ENCODE data around the gene DNAJC4.
"Not testable (repeated sequence)": the region's sequence is repeated elsewhere in the genome, so short reads cannot be mapped to it uniquely, and the experiment has no call there.

The DNAJC4 gene

DNA sequence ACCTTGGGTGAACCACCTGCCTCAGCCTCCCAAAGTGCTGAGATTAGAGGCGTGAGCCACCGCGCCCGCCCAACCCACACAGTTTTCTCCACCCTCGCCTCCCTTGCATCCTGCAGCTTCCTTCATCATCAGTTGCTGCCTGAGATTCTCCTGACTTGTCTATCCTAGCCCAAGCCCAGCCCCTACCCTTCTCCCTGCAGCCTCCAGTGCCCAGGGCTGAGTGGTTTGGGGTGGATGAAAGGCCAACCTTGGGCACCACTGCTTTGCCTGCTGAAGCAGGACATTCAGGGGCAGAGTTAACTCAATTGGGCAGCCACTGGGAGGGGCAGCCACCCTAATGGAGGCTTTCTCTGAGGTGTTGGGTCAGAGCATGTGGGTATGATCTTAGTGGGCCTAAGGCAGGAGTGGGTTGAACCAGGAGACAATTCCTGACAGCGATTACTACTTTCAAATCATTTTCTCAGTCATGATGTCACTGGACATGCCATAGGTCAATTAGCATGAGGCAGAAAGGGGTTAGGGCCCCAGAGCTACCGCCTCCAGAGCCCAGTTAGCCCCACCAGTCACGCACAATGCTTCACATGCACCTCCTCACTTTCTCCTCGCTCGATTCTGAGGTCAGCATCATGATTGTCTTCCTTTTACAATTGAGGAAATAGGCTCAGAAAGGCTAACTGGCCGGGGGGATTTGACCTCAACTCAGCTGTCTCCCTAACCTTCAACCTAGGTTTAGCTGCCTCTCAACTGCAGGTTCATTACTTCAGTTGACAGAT, 9.5 kb downstream of the DNAJC4 start:
- Mint-ChIP-seq H3K4me1 (peaks cover 64% of the 10 kb centered on the region), H3K4me3 (peak overlapping the region; percentile 90), H3K27ac (peak overlapping the region; percentile 93), H3K36me3 (peaks cover 32% of the 10 kb centered on the region), H3K27me3 (no peaks in the 10 kb centered on the region), H3K9me3 (no peaks in the 10 kb centered on the region)
- no peak for DNase-seq
- CTCF ChIA-PET: no interaction called here

DNA sequence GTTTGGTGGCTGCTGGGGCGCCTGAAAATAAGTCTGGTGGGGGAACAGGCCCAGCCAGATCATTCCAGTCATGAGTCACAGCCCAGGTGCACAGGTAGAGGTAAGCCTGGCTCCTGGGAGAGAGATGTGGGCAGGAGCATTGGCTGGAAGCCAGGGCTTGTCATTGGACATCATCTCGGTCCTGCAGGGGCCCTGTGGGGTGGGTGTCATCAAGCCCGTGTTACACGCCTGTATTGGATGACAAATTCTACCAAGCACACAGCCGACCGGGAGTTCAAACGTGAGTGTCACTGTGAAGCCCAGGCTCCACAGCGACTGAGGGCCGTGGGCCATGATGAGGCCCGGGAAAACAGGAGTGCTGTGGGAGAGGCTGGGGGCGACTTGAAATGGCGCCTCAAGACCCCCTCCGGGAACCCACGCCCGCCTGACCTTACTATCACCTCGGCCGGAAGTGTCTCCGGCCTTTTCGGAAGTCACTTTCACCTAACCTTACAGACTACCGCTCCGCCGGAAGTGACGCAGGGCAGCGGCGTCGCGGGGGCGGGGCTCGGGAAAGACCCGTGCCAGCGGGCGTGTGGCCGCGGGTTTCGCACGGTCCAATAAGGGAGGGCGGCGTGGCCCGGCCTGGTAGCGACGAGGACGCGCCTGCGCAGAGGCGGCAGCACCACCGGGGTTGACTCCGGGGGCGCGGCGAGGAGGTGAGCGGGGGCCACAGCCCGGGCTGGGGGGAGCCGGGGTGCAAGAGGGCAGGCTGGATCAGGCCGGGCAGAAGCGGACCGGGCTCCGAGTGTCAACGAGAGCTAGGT, 10.3 kb downstream of the DNAJC4 start, which contains the start of gene FKBP2:
TSS of gene FKBP2 (plus strand) at position 661 of the 806 bp plus-strand sequence. CDS start 1,293 bp downstream, outside the sequence.
- CTCF ChIA-PET: interaction anchor here (0.8 to 1.2 kb wide), 5 partner anchors 9 to 64 kb away, joined by 3 to 7 read pairs (median 4); partner anchors contain the start of genes ESRRA, NUDT22, PLCB3 and TRPT1
- DNase-seq: peak; percentile 97
- Mint-ChIP-seq H3K36me3 (peaks cover 32% of the 10 kb centered on the region), H3K27ac (peak within 1 kb of the TSS; percentile 93), H3K27me3 (no peaks in the 10 kb centered on the region), H3K4me1 (peaks cover 64% of the 10 kb centered on the region), H3K4me3 (peak within 1 kb of the TSS; percentile 90), H3K9me3 (no peaks in the 10 kb centered on the region)

DNA sequence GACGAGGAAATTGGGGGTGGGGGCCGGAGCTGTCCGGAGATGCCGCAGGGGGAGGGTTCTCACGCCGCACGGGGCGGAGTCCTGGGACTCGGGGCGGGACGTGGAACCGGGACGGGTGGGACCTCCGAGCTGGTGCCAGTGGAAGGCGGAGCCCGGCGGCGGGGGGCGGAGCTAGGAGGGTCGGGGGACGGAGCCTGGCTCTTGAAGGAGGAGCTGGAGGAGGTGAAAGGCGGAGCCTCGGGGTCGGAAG, 10.8 kb downstream of the DNAJC4 start:
- Mint-ChIP-seq H3K27me3 (no peaks in the 10 kb centered on the region), H3K9me3 (no peaks in the 10 kb centered on the region), H3K27ac (peak overlapping the region; percentile 93), H3K4me3 (peak overlapping the region; percentile 90), H3K4me1 (peaks cover 65% of the 10 kb centered on the region), H3K36me3 (peaks cover 32% of the 10 kb centered on the region)
- peak; percentile 100 for DNase-seq
- CTCF ChIA-PET: interaction anchor here (0.8 to 1.2 kb wide), 5 partner anchors 9 to 64 kb away, joined by 3 to 7 read pairs (median 4); partner anchors contain the start of genes ESRRA, NUDT22, PLCB3 and TRPT1

DNA sequence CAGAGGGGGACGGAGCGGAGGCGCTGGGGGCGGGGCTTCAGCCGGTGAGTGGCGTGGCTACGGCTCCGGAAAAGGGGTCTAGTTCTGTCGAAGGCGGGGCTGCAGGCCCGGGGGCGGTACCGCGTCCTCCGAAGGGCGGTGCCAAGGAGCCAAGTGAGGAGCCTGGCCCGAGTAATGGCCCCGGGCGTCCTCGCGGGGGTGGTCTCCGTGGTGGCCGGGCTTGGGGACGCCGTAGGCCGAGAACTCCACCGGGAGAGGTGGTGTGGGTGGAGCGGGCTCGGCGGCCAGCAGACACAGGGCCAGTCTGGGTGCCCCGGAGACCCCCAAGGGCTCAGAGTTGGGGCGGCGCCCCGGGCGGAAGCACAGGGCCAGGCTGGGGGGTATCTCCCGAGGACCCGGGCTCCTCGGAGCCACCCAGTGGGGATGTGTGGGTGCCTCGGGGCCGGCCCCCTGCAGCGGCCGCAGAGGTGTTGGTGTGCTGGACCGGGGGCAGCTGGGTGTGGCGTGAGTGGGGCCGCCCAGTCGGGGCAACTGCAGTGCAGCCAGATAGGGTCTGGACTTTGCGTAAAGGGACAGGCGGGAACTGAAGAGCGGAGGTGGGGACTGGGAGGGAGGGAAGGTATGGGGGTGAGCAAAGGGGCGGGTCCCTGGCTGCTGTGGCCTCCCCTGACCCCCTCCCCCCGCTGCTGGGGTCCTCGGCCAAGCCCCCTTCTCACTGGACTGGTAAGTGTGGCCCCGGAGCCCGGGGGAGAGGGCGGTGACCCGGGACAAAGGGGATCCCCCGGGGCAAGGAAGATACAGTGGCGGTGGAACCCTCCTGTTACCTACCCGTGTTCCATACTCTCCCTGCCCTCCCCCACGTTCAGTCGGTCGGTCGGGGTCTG, 11.4 kb downstream of the DNAJC4 start:
- Mint-ChIP-seq H3K9me3 (no peaks in the 10 kb centered on the region), H3K4me1 (peaks cover 63% of the 10 kb centered on the region), H3K27ac (peak overlapping the region; percentile 93), H3K4me3 (peak overlapping the region; percentile 90), H3K27me3 (no peaks in the 10 kb centered on the region), H3K36me3 (peaks cover 32% of the 10 kb centered on the region)
- no peak for DNase-seq
- CTCF ChIA-PET: interaction anchor here (0.6 to 2.3 kb wide), 7 partner anchors 8 to 1591 kb away, joined by 3 to 17 read pairs (median 4); partner anchors contain the start of genes ESRRA, FERMT3, NUDT22 and PLCB3

DNA sequence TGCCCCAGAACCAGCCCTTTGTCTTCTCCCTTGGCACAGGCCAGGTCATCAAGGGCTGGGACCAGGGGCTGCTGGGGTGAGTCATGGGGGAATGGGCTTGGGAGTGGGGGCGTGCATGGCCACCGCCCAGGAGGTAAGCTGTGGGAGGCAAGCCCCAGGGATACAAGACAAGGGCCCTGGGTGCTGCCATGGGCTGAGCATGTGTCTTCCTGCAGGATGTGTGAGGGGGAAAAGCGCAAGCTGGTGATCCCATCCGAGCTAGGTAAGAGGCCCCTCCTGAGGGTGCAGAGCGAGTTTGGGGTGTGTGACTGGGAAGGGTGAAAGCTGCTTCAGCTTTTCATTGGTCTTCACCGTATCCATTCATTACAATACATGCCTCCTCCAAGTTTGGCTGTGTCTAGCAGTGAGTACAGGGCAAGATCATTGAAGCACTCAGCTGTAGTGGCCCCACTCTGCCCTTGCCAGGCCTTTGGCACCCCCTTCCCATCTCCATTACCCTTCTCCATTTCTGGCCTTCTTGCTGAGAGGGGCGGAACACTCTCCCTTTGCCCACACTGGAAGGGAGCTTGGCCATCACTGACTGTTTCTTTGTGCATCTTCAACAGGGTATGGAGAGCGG, 13.0 kb downstream of the DNAJC4 start:
- Mint-ChIP-seq H3K27me3 (no peaks in the 10 kb centered on the region), H3K36me3 (peaks cover 21% of the 10 kb centered on the region), H3K27ac (peak overlapping the region; percentile 55), H3K4me3 (peak overlapping the region; percentile 42), H3K4me1 (peaks cover 64% of the 10 kb centered on the region), H3K9me3 (no peaks in the 10 kb centered on the region)
- DNase-seq: no peak
- CTCF ChIA-PET: interaction anchor here (0.7 to 3.2 kb wide), 3 partner anchors 38 to 61 kb away, joined by 3 to 17 read pairs (median 16); partner anchors contain the start of genes ESRRA, FERMT3 and GPR137

DNA sequence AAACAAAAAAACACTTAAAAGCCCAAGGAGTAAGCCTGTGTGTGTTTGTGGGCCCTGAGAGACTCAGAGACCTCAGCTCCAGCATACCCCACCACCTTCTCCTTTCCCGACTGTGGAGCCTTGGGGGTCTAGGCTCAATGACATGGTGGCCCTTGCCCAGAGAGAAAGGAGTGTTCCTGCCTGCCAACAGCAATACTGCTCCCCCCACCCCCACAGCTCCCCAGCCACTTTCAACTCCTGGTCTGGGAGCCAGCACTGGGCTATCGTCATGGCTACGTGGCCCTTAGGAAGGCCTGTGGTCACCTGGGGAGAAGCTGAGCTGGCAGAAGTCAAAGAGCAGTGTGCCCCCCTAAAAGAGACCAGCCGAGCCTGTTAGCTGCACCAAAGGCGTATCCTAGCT, 13.8 kb downstream of the DNAJC4 start:
- no peaks in the 10 kb centered on the region for H3K9me3 Mint-ChIP-seq
- H3K27me3 Mint-ChIP-seq: no peaks in the 10 kb centered on the region
- peaks cover 13% of the 10 kb centered on the region for H3K36me3 Mint-ChIP-seq
- peak overlapping the region; percentile 42 for H3K4me3 Mint-ChIP-seq
- peaks cover 56% of the 10 kb centered on the region for H3K4me1 Mint-ChIP-seq
- CTCF ChIA-PET: interaction anchor here (2.3 to 3.7 kb wide), 3 partner anchors 38 to 60 kb away, joined by 16 to 25 read pairs (median 17); partner anchors contain the start of genes ESRRA and FERMT3
- peak overlapping the region; percentile 55 for H3K27ac Mint-ChIP-seq
- no peak for DNase-seq

DNA sequence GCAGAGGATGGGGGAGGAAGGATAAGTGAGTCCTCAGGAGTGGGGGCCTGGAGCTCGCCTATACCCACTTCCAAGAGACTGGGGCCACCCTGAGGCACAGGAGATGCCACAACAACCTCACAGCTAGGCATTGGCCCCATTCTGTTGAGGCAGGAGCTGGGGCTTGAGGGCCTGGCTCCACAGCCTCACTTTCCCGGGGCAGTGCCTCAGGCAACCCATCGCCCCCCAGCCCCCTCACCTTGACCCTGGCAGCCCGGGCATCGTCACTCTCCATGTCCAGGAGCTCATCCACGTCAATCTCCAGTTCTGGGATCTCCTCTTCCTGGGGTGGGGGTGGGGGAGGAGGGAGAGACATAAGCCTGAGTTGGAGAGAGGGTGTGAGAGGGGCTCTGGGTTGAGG, 14.6 kb downstream of the DNAJC4 start:
- peaks cover 1% of the 10 kb centered on the region for H3K27me3 Mint-ChIP-seq
- CTCF ChIA-PET: interaction anchor here (1.5 to 3.7 kb wide), 5 partner anchors 11 to 59 kb away, joined by 4 to 25 read pairs (median 11); partner anchors contain the start of genes ESRRA and FERMT3
- H3K4me1 Mint-ChIP-seq: peaks cover 52% of the 10 kb centered on the region
- H3K9me3 Mint-ChIP-seq: no peaks in the 10 kb centered on the region
- peak overlapping the region; percentile 92 for H3K4me3 Mint-ChIP-seq
- no peak for DNase-seq
- peak overlapping the region; percentile 87 for H3K27ac Mint-ChIP-seq
- H3K36me3 Mint-ChIP-seq: peaks cover 13% of the 10 kb centered on the region

DNA sequence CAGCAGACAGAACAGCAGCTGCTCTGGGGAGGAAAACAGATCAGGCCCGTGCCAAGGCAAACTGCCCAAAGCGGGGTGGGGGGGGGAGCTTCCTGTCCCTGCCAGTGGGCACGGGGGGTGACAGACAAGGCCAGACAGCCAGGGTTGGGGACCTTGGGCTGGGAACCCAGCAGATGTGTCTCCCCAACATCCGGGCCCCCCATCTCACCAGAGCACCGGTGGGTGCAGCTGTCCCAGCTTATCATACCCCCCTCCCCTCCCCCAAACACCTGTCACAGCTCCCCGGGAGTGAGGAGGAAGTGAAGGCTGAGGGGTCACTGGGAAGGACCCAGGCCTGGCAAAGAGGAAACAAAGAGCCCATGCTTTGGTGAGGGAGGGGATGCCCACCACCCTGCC, 15.1 kb downstream of the DNAJC4 start:
- CTCF ChIA-PET: interaction anchor here (1.5 to 3.7 kb wide), 5 partner anchors 11 to 59 kb away, joined by 4 to 25 read pairs (median 11); partner anchors contain the start of genes ESRRA and FERMT3
- peaks cover 12% of the 10 kb centered on the region for H3K36me3 Mint-ChIP-seq
- H3K4me3 Mint-ChIP-seq: peak overlapping the region; percentile 92
- peaks cover 3% of the 10 kb centered on the region for H3K27me3 Mint-ChIP-seq
- H3K27ac Mint-ChIP-seq: peak overlapping the region; percentile 87
- H3K9me3 Mint-ChIP-seq: no peaks in the 10 kb centered on the region
- peaks cover 50% of the 10 kb centered on the region for H3K4me1 Mint-ChIP-seq
- peak; percentile 47 for DNase-seq

DNA sequence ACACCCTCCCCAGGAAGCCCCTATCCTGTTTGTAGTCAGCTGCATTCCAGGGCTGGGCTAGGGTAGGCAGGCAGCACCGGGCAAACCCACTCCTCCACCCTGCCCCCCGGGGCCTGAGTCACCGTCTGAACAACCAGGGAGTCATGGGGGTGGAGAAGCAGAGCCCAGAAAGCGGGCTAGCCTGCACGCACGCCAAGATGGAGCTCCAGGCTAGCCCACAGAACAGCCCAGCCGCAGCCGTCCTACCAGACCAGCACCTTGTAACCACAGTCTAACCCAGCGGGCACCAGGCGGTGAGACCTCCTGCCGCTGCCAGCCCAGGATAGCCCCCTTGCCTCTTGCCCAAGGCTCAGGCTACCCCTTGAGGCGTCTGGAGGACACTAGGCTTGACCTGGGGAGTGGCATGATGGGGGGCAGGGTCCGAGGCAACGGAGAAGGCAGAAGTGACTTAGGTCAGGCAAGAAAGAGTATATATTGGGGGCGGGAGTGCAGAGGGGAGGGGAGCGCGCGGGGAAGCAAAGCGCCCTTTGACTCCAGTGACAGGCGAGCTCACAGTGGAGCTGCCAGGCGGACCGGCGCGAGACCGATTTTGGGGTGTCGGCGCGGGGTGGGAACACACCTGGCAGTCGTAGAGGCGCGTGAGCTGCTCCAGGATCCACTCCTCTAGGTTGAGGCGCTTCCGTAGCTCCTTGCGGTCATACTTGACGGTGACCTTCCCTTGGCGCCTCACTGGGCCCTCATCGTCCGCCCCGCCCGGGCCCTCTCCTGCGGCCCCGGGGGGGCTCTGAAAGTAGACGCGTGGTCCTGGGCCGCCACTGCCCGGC, 15.7 kb downstream of the DNAJC4 start:
- H3K9me3 Mint-ChIP-seq: no peaks in the 10 kb centered on the region
- CTCF ChIA-PET: interaction anchor here (0.9 to 3.7 kb wide), 7 partner anchors 10 to 58 kb away, joined by 3 to 25 read pairs (median 6); partner anchors contain the start of genes ESRRA and FERMT3
- peaks cover 11% of the 10 kb centered on the region for H3K36me3 Mint-ChIP-seq
- peak overlapping the region; percentile 92 for H3K4me3 Mint-ChIP-seq
- DNase-seq: peak; percentile 72
- peaks cover 9% of the 10 kb centered on the region for H3K27me3 Mint-ChIP-seq
- peak overlapping the region; percentile 87 for H3K27ac Mint-ChIP-seq
- peaks cover 50% of the 10 kb centered on the region for H3K4me1 Mint-ChIP-seq

DNA sequence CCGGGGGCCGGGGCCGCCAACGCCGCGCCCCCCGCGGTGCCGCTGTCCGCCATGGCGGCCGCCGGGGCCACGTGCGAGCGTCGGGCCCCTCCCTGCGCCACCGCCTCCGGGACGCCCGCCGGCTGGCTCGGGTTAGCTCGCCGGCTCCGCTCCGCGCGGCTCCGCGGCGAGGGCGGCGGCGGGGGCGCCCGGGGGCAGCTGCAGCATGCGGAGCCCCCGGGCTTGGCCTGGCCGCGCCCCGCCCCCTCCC, 16.2 kb downstream of the DNAJC4 start:
- CTCF ChIA-PET: interaction anchor here (0.9 to 3.7 kb wide), 4 partner anchors 12 to 54 kb away, joined by 3 to 25 read pairs (median 8); partner anchors contain the start of gene FERMT3

DNA sequence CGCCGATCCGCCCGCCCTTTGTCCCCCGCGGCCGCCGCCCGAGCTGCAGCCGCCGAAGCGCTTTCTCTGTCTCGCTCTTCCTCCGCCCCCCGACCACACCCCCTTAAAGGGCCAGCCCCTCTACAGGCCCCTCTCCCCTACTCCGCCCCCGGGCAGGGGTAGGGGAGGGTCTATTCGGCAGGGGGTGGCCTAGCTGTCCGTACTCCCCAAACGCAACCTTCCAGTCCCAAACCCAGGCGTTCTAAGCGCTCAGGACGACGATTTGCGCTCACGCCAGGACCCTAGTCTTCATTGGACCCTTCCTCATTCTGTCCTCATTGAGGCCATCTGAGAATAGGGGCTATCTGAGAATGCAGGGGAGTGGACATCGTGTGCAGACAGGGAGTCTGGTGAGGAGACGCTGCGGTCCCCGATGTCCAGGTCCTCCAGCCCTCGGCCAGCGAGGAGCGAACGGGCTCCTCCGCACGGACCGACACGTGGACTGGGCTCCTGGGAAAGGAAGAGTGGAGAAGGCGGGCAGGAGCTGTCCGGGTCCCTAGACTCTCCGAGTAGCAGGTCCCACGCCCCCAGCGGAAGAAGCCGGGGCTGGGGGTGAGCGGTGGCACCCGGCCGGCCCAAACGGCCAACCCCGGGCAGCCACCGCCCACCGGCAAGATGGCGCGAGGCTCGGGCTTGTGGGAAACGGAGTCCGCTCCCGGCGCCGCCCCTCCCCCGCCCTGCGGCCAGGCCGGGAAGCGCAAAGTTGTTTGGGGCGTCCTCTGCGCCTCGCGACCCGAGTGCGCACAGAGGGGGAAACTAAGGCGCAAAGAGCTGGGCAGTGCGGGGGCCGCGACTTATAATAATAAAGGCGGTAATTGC, 16.8 kb downstream of the DNAJC4 start, which contains the start of gene PPP1R14B:
TSS of gene PPP1R14B (minus strand) at position 73 of the 858 bp plus-strand sequence. CDS start 270 bp downstream, outside the sequence.
- peak; percentile 89 for DNase-seq
- Mint-ChIP-seq H3K4me3 (peak within 1 kb of the TSS; percentile 92), H3K4me1 (peaks cover 56% of the 10 kb centered on the region), H3K27me3 (peaks cover 15% of the 10 kb centered on the region), H3K9me3 (no peaks in the 10 kb centered on the region), H3K27ac (peak within 1 kb of the TSS; percentile 87), H3K36me3 (peaks cover 10% of the 10 kb centered on the region)
- CTCF ChIA-PET: interaction anchor here (0.9 to 4.3 kb wide), 5 partner anchors 11 to 57 kb away, joined by 3 to 25 read pairs (median 11); partner anchors contain the start of genes ESRRA and FERMT3

More for the DNA sequence above, 16.2 kb downstream of the DNAJC4 start:
- Mint-ChIP-seq H3K4me1 (peaks cover 52% of the 10 kb centered on the region), H3K4me3 (peak overlapping the region; percentile 82), H3K27me3 (peaks cover 10% of the 10 kb centered on the region)
- H3K9me3 Mint-ChIP-seq, H3K27ac Mint-ChIP-seq, H3K36me3 Mint-ChIP-seq, DNase-seq: not testable (repeated sequence)
